Activated gamma-delta T cell (primary cell): ENCODE data around the gene SLC4A9.
A peak's percentile ranks its signal among the peaks of the same experiment; 100 is the strongest.

Experiments
- DNase-seq: peaks from one replicate; lab custom pipeline; 2025; lab: John Stamatoyannopoulos, UW

SLC4A9 gene

GRCh38 chr5:140361901-140362300 is 1.9 kb downstream of the SLC4A9 start:
- DNase-seq, result no peak

GRCh38 chr5:140362311-140362710 is 2.3 kb downstream of the SLC4A9 start:
- DNase-seq, result no peak

- DNase-seq, result peak; percentile 52
Observed at GRCh38 chr5:140362875-140363630, 3.1 kb downstream of the SLC4A9 start.

- DNase-seq, result no peak
Observed at GRCh38 chr5:140363631-140364471, 3.9 kb downstream of the SLC4A9 start.

- no peak for DNase-seq
Observed at GRCh38 chr5:140364472-140364765, 4.4 kb downstream of the SLC4A9 start.

- DNase-seq, result no peak
Observed at GRCh38 chr5:140365282-140365681, 5.3 kb downstream of the SLC4A9 start.

GRCh38 chr5:140365941-140366340 is 5.9 kb downstream of the SLC4A9 start:
- no peak for DNase-seq

GRCh38 chr5:140366589-140367255 is 6.7 kb downstream of the SLC4A9 start:
- DNase-seq, result no peak

GRCh38 chr5:140367256-140368013 is 7.4 kb downstream of the SLC4A9 start:
- DNase-seq, result no peak

GRCh38 chr5:140371356-140372151 is 11.6 kb downstream of the SLC4A9 start:
- DNase-seq, result no peak

GRCh38 chr5:140372971-140373487 is 13.0 kb downstream of the SLC4A9 start:
- no peak for DNase-seq

GRCh38 chr5:140381351-140381750 is 21.4 kb downstream of the SLC4A9 start:
- DNase-seq, result no peak

- DNase-seq, result no peak
Observed at GRCh38 chr5:140381972-140382371, 22.0 kb downstream of the SLC4A9 start.

- DNase-seq, result no peak
Observed at GRCh38 chr5:140382866-140383265, 22.9 kb downstream of the SLC4A9 start.

- DNase-seq, result no peak
Observed at GRCh38 chr5:140383300-140383699, 23.3 kb downstream of the SLC4A9 start.

- no peak for DNase-seq
Observed at GRCh38 chr5:140388052-140388451, 28.1 kb downstream of the SLC4A9 start.

- DNase-seq, result no peak
Observed at GRCh38 chr5:140391312-140391711, 31.3 kb downstream of the SLC4A9 start.

- no peak for DNase-seq
Observed at GRCh38 chr5:140391732-140392131, 31.7 kb downstream of the SLC4A9 start.

GRCh38 chr5:140393738-140394137 is 33.7 kb downstream of the SLC4A9 start:
- DNase-seq, result no peak

GRCh38 chr5:140398379-140398811 is 38.4 kb downstream of the SLC4A9 start:
- DNase-seq, result no peak
